Measurements from ENCODE around the gene LAPTM4A.

DNA sequence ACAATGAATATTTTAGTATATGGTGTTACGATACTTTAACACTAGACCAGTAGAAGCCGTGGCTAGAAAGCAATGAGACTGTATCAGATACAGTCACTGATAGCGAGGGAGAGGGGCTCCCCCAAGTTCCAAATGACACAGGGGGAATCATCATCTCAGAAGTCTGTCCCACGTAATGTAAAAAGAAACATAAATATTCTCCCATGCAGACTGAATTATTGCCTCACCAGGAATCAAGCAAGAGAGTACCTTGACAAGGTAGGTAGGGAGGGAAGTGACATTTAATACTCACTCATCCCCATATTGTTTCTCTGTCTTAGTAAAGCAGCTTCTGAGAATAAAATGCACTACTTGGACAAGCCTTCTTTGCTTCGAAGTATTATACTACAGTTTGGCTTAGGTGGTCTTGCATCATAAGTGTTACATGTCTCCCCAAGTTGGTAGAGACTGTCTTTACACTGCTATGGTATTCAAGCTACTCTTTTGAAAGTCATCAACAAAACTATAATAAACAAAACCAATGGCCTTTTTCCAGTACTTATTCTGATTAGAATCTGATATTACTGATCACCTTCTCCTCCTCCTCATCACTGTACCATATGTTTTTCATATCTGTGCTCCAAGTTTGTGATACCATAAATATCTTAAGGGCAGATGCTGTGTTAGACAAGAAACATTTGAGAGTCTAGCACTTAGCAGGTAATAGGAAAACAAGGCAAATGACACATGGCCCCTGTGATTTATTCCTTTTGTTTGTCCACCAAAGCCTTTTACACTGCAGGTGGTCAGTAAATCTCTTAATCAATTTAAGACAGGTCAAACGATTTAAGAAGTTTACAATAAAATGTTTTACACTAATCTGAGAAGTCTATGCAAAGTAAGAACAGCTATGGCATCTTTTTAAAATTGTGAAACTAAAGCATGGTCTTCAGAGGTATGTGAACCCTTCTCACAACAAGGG is 2.7 kb downstream of the LAPTM4A start:
- TF ChIP-seq CTCF (IDR thresholded peaks at IDR 0.05) (no peak), ZFX (IDR thresholded peaks at IDR 0.05; ENCODE audit: borderline replicate concordance) (no peak)
